ENCODE measurements around the gene VAT1L.

VAT1L gene

GRCh38 chr16:77749415-77749814 lies 38.9 kb upstream of the VAT1L start:
- TF ChIP-seq, protein P1, sequence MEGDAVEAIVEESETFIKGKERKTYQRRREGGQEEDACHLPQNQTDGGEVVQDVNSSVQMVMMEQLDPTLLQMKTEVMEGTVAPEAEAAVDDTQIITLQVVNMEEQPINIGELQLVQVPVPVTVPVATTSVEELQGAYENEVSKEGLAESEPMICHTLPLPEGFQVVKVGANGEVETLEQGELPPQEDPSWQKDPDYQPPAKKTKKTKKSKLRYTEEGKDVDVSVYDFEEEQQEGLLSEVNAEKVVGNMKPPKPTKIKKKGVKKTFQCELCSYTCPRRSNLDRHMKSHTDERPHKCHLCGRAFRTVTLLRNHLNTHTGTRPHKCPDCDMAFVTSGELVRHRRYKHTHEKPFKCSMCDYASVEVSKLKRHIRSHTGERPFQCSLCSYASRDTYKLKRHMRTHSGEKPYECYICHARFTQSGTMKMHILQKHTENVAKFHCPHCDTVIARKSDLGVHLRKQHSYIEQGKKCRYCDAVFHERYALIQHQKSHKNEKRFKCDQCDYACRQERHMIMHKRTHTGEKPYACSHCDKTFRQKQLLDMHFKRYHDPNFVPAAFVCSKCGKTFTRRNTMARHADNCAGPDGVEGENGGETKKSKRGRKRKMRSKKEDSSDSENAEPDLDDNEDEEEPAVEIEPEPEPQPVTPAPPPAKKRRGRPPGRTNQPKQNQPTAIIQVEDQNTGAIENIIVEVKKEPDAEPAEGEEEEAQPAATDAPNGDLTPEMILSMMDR (IDR thresholded peaks at IDR 0.05; ENCODE audit: low read depth, low read length) = no peak
- no peak overlapping the region for H3K4me3 ChIP-seq (ENCODE audit: low read depth, low read length)

- TF ChIP-seq, protein P1 (IDR thresholded peaks at IDR 0.05; ENCODE audit: low read depth, low read length) = no peak
Measured at GRCh38 chr16:77758046-77758445, 30.3 kb upstream of the VAT1L start.

DNA sequence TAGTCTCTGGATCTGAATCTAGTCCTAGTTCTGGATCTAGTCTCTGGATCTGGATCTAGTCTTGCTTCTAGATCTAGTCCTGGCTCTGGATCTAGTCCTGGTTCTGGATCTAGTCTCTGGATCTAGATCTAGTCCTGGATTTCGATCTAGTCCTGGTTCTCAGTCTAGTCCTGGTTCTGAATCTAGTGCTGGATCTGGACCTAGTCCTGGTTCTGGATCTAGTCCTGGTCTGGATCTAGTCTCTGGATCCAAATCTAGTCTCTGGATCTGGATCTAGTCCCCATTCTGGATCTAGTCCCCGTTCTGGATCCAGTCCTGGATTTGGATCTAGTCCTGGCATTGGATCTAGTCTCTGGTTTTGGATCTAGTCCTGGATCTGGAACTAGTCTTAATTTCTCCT lies 29.9 kb upstream of the VAT1L start:
- TF ChIP-seq, protein P1 (IDR thresholded peaks at IDR 0.05; ENCODE audit: low read depth, low read length) = no peak
- no peak overlapping the region for H3K4me3 ChIP-seq (ENCODE audit: low read depth, low read length)

More at GRCh38 chr16:77758046-77758445, 30.3 kb upstream of the VAT1L start:
- no peak overlapping the region for H3K4me3 ChIP-seq (ENCODE audit: low read depth, low read length)

DNA sequence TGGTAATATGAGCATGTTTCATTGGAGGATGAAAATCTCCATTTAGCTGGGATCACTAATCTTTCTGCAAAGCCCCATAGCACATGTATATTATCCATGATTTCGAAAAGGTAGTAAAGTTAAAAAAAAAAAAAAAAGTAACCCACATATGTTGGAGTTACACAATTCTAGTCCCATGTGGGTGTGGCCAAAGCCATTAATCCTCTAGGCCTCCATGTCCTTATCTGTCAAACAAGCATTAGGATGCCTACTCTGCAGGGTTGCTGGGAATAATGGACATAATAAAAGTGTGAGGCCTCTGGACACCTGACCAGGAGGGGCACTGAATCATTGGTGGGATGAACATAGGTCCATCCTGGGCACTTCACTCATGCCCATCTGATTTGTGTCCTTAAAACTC lies 29.2 kb upstream of the VAT1L start:
- TF ChIP-seq, protein P1 (IDR thresholded peaks at IDR 0.05; ENCODE audit: low read depth, low read length) = no peak
- H3K4me3 ChIP-seq (ENCODE audit: low read depth, low read length) = no peak overlapping the region

DNA sequence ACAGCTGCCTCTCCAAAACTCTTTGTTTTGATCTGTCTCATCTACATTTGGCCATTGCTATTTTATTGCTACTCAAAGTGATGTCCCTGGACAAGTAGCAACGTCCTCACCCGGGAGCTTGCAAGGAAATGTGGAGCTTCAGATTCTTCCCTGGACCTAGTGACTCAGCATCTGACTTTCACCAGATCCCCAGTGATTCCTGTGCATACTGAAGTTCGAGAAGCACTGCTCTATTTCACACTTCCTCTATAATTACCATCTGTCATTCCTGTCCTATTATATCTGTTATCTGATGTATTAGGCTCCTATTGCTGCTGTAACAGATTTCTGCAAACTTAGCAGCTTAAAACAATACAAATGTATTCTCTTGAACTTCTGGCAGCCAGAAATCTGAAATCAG lies 28.5 kb upstream of the VAT1L start:
- TF ChIP-seq, protein P1 (IDR thresholded peaks at IDR 0.05; ENCODE audit: low read depth, low read length) = no peak
- H3K4me3 ChIP-seq (ENCODE audit: low read depth, low read length) = no peak overlapping the region

- TF ChIP-seq, protein P1 (IDR thresholded peaks at IDR 0.05; ENCODE audit: low read depth, low read length) = no peak
- no peak overlapping the region for H3K4me3 ChIP-seq (ENCODE audit: low read depth, low read length)
Measured at GRCh38 chr16:77760800-77761199, 27.6 kb upstream of the VAT1L start.

DNA sequence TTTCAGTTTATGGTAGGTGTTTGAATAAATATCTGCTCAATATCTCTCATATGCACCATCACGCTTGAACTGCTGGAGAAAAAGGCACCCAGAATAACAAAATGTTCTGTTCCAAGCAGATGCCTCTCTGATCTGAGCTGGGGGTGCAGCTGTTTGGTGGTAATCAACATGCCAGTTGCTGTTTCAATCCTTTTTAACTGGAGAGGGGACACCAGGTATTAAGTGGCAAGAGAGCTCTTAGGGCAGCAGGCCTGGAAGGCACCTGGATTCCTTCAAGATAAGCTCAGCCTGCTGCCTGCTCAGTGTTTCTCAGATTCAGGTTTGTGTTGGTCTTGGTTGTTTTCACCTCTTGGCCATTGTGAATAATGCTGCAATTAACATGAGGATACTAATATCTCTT lies 27.2 kb upstream of the VAT1L start:
- H3K4me3 ChIP-seq (ENCODE audit: low read depth, low read length) = no peak overlapping the region
- TF ChIP-seq, protein P1 (IDR thresholded peaks at IDR 0.05; ENCODE audit: low read depth, low read length) = no peak

All from WI38 (cell line).